ENCODE results near the gene WNT6. TPM values are rescaled to one million over a fixed set of nuclear protein-coding genes. Genes with fewer than 3 reads are reported as not detected.

WNT6 gene
- total RNA-seq, 4 donors from 2014 or later = 0.36 to 3.9 (median 2.1) TPM

DNA sequence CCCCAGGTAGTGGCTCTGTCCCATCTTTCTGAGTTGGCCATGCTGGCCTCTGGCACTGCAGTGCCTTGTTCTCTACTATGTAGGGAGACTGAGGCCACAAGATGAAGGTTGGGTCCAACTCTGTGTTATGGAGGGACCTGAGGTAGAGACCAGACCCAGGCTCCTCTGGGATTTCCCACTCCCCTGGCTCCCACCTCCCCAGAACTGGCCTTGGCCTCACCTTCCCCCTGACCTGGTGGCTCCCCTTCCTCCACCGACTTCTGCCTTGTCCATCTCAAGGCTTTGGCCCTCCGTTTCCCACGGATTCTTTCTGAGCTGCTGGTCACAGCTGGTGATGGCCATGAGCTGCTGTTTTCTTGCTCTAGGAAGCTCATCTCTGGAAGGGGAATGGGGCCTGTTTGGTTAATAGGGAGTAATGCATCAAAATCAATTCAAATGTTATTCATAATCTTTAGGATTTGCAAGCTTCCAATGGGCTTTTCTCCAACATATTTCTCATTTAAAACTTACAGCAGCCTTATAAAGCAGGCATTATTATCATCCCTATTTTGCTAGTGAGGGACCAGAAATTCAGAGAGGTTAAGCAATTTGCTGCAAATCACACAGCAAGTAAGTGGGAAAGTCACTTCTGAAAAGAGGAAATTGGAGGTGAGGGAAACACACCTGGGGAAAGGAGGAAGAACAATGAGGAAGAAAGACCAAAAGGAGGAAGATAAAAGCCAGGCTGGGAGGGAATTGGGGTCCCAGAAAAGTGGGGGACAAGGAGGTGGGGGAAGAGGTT lies 28.9 kb upstream of the WNT6 start:
- no peaks in the 10 kb centered on the region for H3K9me3 ChIP-seq
- no peaks in the 10 kb centered on the region for H3K27me3 ChIP-seq
- TF ChIP-seq POLR2A (IDR thresholded peaks at IDR 0.05) = no peak
- TF ChIP-seq, protein P1, sequence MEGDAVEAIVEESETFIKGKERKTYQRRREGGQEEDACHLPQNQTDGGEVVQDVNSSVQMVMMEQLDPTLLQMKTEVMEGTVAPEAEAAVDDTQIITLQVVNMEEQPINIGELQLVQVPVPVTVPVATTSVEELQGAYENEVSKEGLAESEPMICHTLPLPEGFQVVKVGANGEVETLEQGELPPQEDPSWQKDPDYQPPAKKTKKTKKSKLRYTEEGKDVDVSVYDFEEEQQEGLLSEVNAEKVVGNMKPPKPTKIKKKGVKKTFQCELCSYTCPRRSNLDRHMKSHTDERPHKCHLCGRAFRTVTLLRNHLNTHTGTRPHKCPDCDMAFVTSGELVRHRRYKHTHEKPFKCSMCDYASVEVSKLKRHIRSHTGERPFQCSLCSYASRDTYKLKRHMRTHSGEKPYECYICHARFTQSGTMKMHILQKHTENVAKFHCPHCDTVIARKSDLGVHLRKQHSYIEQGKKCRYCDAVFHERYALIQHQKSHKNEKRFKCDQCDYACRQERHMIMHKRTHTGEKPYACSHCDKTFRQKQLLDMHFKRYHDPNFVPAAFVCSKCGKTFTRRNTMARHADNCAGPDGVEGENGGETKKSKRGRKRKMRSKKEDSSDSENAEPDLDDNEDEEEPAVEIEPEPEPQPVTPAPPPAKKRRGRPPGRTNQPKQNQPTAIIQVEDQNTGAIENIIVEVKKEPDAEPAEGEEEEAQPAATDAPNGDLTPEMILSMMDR (IDR thresholded peaks at IDR 0.05 in 4 of 5, conservative IDR thresholded peaks at IDR 0.05 in 1 of 5) = no peak
- DNase-seq (no peak), ATAC-seq (no peak)
- H3K4me3 ChIP-seq = peak overlapping the region; percentile 51 to 66 (median 52)
- in situ Hi-C loops (cut with MboI; ENCODE audit: low sequenced_read_pairs in 4 of 4) = loop anchor here in 1 of 4 donors (10.0 kb wide), 1 partner anchor 46 kb away; the partner anchor contains the start of gene CYP27A1
- no peaks in the 10 kb centered on the region for H3K36me3 ChIP-seq
- H3K27ac ChIP-seq = peak overlapping the region; percentile 95
- peaks cover 71 to 76% of the 10 kb centered on the region in 2 donors for H3K4me1 ChIP-seq
- intact Hi-C loops (cut with DNase I; ENCODE audit: low total_unique reads) = loop anchor here (5.0 to 10.0 kb wide), 3 partner anchors 173 to 436 kb away; partner anchors contain the start of genes BCS1L, CTDSP1 and ZNF142

DNA sequence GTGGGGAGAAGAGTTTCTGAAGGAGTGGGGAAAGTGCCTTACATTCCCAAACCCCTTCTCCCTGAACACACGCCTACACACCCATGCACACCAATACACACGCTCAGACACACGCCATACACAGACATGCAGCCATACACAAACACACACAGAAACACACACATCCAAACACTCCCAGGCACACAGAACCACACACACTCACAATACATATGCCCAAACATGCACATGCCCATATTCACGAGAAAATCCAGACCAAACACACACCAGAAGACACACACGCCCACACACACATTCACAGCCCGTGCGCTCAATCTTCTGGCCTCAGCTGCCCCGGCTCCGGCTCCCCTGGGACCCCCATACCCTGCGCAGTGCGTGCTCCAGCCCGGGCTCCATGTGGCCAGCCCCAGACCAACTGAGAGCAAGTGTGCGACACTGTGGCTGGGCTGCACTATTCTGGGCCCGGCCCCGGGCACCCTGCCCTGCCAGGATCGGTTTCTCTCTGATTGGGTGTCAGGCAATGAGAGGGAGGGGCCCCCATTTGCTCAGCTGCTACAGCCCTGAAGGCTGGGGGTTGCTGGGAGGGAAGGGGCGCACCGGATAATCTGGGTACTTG lies 28.1 kb upstream of the WNT6 start, which contains the start of gene PRKAG3:
PRKAG3 (minus strand) TSS at position 426 of the 613 bp plus-strand sequence.
- Histone ChIP-seq H3K9me3 (no peaks in the 10 kb centered on the region), H3K27me3 (no peaks in the 10 kb centered on the region), H3K4me3 (peak within 1 kb of the TSS; percentile 51 to 66 (median 52)), H3K27ac (peak within 1 kb of the TSS; percentile 95), H3K36me3 (no peaks in the 10 kb centered on the region), H3K4me1 (peaks cover 65 to 70% of the 10 kb centered on the region in 2 donors)
- peak; percentile 73 to 88 for DNase-seq
- peak; percentile 60 to 62 for ATAC-seq
- in situ Hi-C loops (cut with MboI; ENCODE audit: low sequenced_read_pairs in 4 of 4) = loop anchor here in 1 of 4 donors (10.0 kb wide), 1 partner anchor 47 kb away; the partner anchor contains the start of gene CYP27A1
- intact Hi-C loops (cut with DNase I; ENCODE audit: low total_unique reads) = loop anchor here (5.0 to 10.0 kb wide), 3 partner anchors 174 to 437 kb away; partner anchors contain the start of genes BCS1L, CTDSP1 and ZNF142
- TF ChIP-seq, protein P1 (IDR thresholded peaks at IDR 0.05 in 4 of 5, conservative IDR thresholded peaks at IDR 0.05 in 1 of 5) = no peak
- peak; percentile 81 to 91 for TF ChIP-seq POLR2A (IDR thresholded peaks at IDR 0.05)

DNA sequence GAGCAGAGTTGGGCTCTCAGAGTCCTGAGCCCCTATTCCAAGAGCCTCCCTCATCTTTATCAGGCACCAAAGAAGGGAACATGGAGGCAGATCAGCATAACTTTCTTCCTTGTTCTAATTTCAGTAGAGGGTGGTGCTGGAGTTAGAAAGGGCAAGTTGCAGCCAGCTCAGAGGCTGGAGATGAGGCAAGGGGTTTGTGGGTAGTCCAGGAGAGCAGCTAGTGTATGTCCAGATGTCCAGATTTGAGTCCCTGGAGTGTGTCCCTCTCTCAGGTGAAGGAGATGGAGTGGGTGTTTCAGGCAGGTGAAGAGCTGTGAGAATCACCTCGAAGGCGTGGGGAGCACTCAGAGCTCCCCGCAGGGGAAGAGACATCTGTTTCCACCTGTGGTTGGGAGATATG lies 27.5 kb upstream of the WNT6 start:
- no peaks in the 10 kb centered on the region for H3K9me3 ChIP-seq
- peak; percentile 23 to 35 for ATAC-seq
- peak overlapping the region; percentile 95 for H3K27ac ChIP-seq
- intact Hi-C loops (cut with DNase I; ENCODE audit: low total_unique reads) = loop anchor here (1.0 to 10.0 kb wide), 5 partner anchors 26 to 543 kb away; partner anchors contain the start of genes BCS1L, CTDSP1 and ZNF142
- H3K4me1 ChIP-seq = peaks cover 65 to 66% of the 10 kb centered on the region in 2 donors
- DNase-seq = peak in 1 of 2 donors; percentile 60
- TF ChIP-seq, protein P1 (IDR thresholded peaks at IDR 0.05 in 4 of 5, conservative IDR thresholded peaks at IDR 0.05 in 1 of 5) = no peak
- TF ChIP-seq POLR2A (IDR thresholded peaks at IDR 0.05) = no peak
- H3K4me3 ChIP-seq = peak overlapping the region; percentile 51 to 66 (median 52)
- in situ Hi-C loops (cut with MboI; ENCODE audit: low sequenced_read_pairs in 4 of 4) = loop anchor here in 1 of 4 donors (10.0 kb wide), 1 partner anchor 47 kb away; the partner anchor contains the start of gene CYP27A1
- H3K36me3 ChIP-seq = no peaks in the 10 kb centered on the region
- H3K27me3 ChIP-seq = no peaks in the 10 kb centered on the region

DNA sequence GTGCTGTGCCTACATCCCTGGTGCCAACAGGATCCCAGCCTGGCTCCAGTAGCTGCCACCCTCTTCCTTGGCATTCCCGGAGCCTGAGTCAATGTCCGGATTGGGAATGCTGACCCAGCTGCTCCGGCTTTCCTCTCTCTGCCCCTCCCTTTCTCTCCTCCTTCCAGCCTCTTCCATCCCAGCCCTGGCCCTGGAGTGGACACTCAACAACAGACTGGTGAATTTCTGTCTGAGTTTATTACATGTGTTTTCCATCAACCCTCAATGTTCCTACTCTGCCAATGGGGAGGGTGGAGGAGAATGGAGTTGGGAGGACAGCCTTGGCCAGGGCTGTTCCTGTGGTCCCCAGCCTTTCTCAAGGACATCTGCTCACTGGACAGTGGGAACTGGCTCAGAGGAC lies 27.1 kb upstream of the WNT6 start:
- intact Hi-C loops (cut with DNase I; ENCODE audit: low total_unique reads) (loop anchor here (1.0 to 10.0 kb wide), 5 partner anchors 26 to 544 kb away; partner anchors contain the start of genes BCS1L, CTDSP1 and ZNF142), in situ Hi-C loops (cut with MboI; ENCODE audit: low sequenced_read_pairs in 4 of 4) (loop anchor here in 1 of 4 donors (10.0 kb wide), 1 partner anchor 48 kb away; the partner anchor contains the start of gene CYP27A1)
- Histone ChIP-seq H3K36me3 (no peaks in the 10 kb centered on the region), H3K9me3 (no peaks in the 10 kb centered on the region), H3K4me1 (peaks cover 64 to 65% of the 10 kb centered on the region in 2 donors), H3K27me3 (no peaks in the 10 kb centered on the region), H3K4me3 (no peak overlapping the region), H3K27ac (peak overlapping the region; percentile 95)
- DNase-seq (peak; percentile 77 to 91), ATAC-seq (peak; percentile 66 to 76)
- TF ChIP-seq, protein P1 (IDR thresholded peaks at IDR 0.05 in 4 of 5, conservative IDR thresholded peaks at IDR 0.05 in 1 of 5) = no peak
- no peak for TF ChIP-seq POLR2A (IDR thresholded peaks at IDR 0.05)

Measured in gastrocnemius medialis (tissue), 4 donors.